Chondrocyte (in vitro differentiated cells): ENCODE measurements around the gene MSRB3. TPM values are rescaled to one million over a fixed set of nuclear protein-coding genes. Genes with fewer than 3 reads are reported as not detected.

Source experiments
- DNase-seq: peaks from one replicate; pipeline ENCODE4 v3.0.0; 2021; ENCODE audit warnings: mixed read lengths, low spot score
- H3K27ac Mint-ChIP-seq: one replicate; pipeline ENCODE4 v1.8.0; 2021; ENCODE audit warnings: mild to moderate bottlenecking, moderate library complexity, mixed read lengths; ENCODE audit not compliant: unreplicated experiment
- H3K27me3 Mint-ChIP-seq: 2 replicates; pipeline ENCODE4 v1.8.0; 2021; ENCODE audit warnings: low read depth, mixed read lengths
- H3K36me3 Mint-ChIP-seq: 2 replicates; pipeline ENCODE4 v1.8.0; 2021; ENCODE audit warnings: low read depth, mixed read lengths
- H3K4me1 Mint-ChIP-seq: 2 replicates; pipeline ENCODE4 v1.8.0; 2021; ENCODE audit warnings: low read depth, mild to moderate bottlenecking, mixed read lengths
- H3K4me3 Mint-ChIP-seq: one replicate; pipeline ENCODE4 v1.8.0; 2021; ENCODE audit warnings: mild to moderate bottlenecking, moderate library complexity, mixed read lengths; ENCODE audit not compliant: unreplicated experiment
- H3K9me3 Mint-ChIP-seq: 2 replicates; pipeline ENCODE4 v1.8.0; 2021; ENCODE audit warnings: low read depth, mixed read lengths
- total RNA-seq: library from RNA; stranded (reverse); gene quantifications from 3 replicates; pipeline ENCODE4 v1.2.1, GENCODE V29; 2021
- TF ChIP-seq, protein P1 (sequence below): fragments of 200-600 bp; sonication (generic); IDR thresholded peaks from 2 replicates; pipeline ENCODE4 v1.5.0; 2021; ENCODE audit warnings: antibody characterized with exemption, mild to moderate bottlenecking, moderate library complexity

Gene MSRB3
- total RNA-seq, 1 donor from 2014 or later: 160 TPM

DNA sequence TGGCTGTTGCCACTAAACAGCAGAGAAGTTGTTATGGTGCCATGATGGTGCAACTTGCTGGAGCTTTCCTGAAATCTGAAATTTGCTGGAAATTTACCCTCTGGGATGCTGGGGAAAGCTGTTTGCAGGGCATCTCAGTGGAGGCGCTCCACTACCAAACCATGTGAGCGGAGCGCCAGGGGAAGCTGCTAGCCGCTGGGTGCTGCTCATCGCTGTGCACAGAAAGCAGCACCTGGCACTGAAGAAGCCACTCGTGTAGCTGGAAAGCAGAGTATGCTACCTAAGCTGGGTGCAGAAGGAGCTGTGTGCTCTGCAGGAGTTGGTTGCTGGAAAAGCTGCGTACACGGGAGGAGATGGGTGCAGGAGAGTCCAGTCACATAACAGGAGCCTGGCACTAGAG, 53.0 kb downstream of the MSRB3 start:
- TF ChIP-seq, protein P1, sequence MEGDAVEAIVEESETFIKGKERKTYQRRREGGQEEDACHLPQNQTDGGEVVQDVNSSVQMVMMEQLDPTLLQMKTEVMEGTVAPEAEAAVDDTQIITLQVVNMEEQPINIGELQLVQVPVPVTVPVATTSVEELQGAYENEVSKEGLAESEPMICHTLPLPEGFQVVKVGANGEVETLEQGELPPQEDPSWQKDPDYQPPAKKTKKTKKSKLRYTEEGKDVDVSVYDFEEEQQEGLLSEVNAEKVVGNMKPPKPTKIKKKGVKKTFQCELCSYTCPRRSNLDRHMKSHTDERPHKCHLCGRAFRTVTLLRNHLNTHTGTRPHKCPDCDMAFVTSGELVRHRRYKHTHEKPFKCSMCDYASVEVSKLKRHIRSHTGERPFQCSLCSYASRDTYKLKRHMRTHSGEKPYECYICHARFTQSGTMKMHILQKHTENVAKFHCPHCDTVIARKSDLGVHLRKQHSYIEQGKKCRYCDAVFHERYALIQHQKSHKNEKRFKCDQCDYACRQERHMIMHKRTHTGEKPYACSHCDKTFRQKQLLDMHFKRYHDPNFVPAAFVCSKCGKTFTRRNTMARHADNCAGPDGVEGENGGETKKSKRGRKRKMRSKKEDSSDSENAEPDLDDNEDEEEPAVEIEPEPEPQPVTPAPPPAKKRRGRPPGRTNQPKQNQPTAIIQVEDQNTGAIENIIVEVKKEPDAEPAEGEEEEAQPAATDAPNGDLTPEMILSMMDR: no peak
- H3K27me3 Mint-ChIP-seq: no peaks in the 10 kb centered on the region
- H3K4me3 Mint-ChIP-seq: no peak overlapping the region
- peaks cover 6% of the 10 kb centered on the region for H3K36me3 Mint-ChIP-seq
- H3K9me3 Mint-ChIP-seq: no peaks in the 10 kb centered on the region
- no peak for DNase-seq
- H3K27ac Mint-ChIP-seq: no peak overlapping the region
- peaks cover 88% of the 10 kb centered on the region for H3K4me1 Mint-ChIP-seq

DNA sequence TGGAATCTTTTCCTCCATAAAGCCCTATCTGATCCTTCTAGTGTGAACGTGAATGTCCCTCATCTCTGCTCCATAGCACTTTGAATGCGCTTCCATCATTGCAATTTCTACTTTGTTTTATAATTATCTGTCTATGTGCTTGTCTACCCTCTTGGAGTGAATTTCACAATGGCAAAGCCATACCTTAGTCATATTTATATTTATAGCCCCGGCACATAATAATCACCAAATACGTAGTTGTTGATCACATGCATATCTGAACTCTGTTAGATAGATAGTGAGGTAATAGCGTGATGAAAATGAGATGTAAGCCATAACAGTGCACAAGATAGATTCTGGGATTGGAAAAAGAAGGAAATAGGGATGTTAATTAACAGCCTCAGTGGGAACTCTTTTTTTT, 55.2 kb downstream of the MSRB3 start:
- Mint-ChIP-seq H3K27me3 (no peaks in the 10 kb centered on the region), H3K27ac (peak overlapping the region; percentile 60), H3K4me3 (no peak overlapping the region), H3K36me3 (peaks cover 10% of the 10 kb centered on the region), H3K4me1 (peaks cover 69% of the 10 kb centered on the region), H3K9me3 (peaks cover 2% of the 10 kb centered on the region)
- DNase-seq: no peak
- TF ChIP-seq, protein P1: no peak

DNA sequence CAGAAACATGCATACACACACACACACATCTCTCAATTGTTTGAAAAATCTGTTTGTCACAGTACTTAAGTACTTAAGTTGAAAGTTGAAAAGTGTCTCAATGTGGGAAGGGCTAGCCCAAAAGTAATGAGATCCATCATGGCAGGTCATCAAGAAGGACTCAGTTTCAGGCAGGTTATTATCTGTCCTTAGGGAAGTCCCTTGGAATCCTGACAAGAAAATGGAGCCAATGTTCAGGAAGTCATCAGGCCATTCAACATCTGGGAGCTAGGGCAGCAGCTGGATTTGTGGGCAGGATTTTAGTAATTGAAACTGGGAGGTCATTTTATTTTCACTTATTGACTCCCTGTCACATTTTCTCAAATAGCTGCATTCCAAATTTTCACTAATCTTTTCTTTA, 56.0 kb downstream of the MSRB3 start:
- DNase-seq: no peak
- TF ChIP-seq, protein P1: no peak
- no peak overlapping the region for H3K4me3 Mint-ChIP-seq
- H3K4me1 Mint-ChIP-seq: peaks cover 66% of the 10 kb centered on the region
- H3K9me3 Mint-ChIP-seq: peaks cover 2% of the 10 kb centered on the region
- peak overlapping the region; percentile 91 for H3K27ac Mint-ChIP-seq
- peaks cover 12% of the 10 kb centered on the region for H3K36me3 Mint-ChIP-seq
- H3K27me3 Mint-ChIP-seq: no peaks in the 10 kb centered on the region

DNA sequence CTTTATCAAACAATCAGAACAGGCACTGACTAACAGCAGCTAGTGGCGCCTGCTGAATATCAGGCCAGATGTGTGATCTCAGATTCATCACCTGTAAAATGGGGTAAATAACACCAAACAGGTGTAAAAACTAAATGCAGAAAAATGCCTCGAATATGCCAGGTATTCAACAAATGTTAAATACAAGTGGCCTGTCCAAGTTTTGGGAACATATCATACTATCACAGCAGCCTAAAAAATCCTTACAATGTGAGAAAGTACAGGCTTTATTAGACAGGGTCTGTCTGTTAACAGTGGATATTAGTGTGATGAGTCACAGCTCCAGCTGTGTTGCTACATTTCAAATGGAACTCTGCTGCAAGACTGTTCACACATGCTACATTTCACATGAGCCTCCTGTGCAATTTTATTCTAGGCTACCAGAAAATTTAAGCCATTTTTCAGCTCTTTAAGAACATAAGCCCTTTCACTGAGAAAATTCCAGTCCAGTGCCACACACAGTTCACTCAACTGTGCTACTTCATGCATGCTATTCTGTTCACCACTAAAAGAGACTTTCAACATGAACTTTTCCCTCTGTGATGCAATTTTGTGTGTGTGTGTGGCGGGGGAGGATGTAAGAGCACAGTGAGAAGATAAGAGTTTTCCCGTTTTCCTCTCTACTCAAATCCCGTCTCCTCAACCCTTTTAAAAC, 56.7 kb downstream of the MSRB3 start:
- DNase-seq: no peak
- peaks cover 2% of the 10 kb centered on the region for H3K9me3 Mint-ChIP-seq
- H3K27ac Mint-ChIP-seq: peak overlapping the region; percentile 91
- TF ChIP-seq, protein P1: no peak
- H3K27me3 Mint-ChIP-seq: no peaks in the 10 kb centered on the region
- H3K4me3 Mint-ChIP-seq: peak overlapping the region; percentile 37
- H3K36me3 Mint-ChIP-seq: peaks cover 12% of the 10 kb centered on the region
- H3K4me1 Mint-ChIP-seq: peaks cover 60% of the 10 kb centered on the region

GRCh38 chr12:65335981-65336380, 57.5 kb downstream of the MSRB3 start:
- Mint-ChIP-seq H3K4me1 (peaks cover 52% of the 10 kb centered on the region), H3K4me3 (peak overlapping the region; percentile 37)

More at GRCh38 chr12:65335981-65336380, 57.5 kb downstream of the MSRB3 start:
- Mint-ChIP-seq H3K27ac (peak overlapping the region; percentile 91), H3K9me3 (peaks cover 2% of the 10 kb centered on the region), H3K27me3 (no peaks in the 10 kb centered on the region), H3K36me3 (peaks cover 9% of the 10 kb centered on the region)
- no peak for DNase-seq
- TF ChIP-seq, protein P1: no peak
